Measurements from ENCODE around the gene ANO10.

DNA sequence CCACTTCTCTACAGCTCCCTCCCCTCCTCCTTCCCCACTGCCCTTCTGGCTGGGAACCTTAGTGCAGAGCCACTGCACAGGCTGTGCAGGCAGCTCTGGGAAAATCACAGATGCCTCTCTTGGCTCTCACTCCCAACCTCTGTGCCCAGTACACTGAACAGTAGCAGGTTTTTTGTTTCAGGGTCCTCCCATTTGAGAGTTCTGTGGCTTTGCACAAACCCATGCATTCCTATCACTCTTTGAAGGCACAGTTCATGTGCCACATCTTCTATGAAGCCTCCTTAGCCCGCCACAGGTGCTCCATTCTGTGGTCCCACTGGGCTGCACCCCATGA, 231.6 kb downstream of the ANO10 start:
- TF ChIP-seq CTCF (IDR thresholded peaks at IDR 0.05; ENCODE audit: borderline replicate concordance, extremely low read depth, low read length, poor library complexity, severe bottlenecking) = no peak
- no peak for TF ChIP-seq EZH2 (IDR thresholded peaks at IDR 0.05; ENCODE audit: borderline replicate concordance, low read depth, low read length, severe bottlenecking)

Measured in DND-41 (cell line).